Panc1 (cell line): ENCODE measurements around the gene PALD1. TPM values are rescaled to one million over a fixed set of nuclear protein-coding genes. Genes with fewer than 3 reads are reported as not detected.

Experiments
- ATAC-seq: fragments of 200-7000 bp; cut with Tn5 transposase; 2 replicates; pipeline ENCODE4 v1.9.1; 2020; ENCODE audit warnings: mild to moderate bottlenecking, moderate library complexity
- BruUV-seq: library from RNA; stranded (reverse); fragments of 400-500 nt; replicated peaks from 2 replicates; lab custom pipeline; 2021; lab: Mats Ljungman, UMichigan
- CTCF ChIA-PET: fragments of 300-600 bp; sonication (Branson Sonifier 250); formaldehyde crosslinking; loops from one replicate; lab custom pipeline; 2022; ENCODE audit warnings: antibody characterized with exemption; lab: Charles Lee
- POLR2A ChIA-PET: fragments of 300-600 bp; sonication (Branson Sonifier 250); formaldehyde crosslinking; loops from one replicate; lab custom pipeline; 2022; ENCODE audit warnings: antibody characterized with exemption; lab: Charles Lee
- DNase-seq: peaks from one replicate; pipeline ENCODE4 v3.0.0-alpha.2; 2010; ENCODE audit warnings: low read depth, low spot score
- H3K27ac ChIP-seq: 2 replicates; pipeline ENCODE4 v1.5.1; 2011; ENCODE audit warnings: mild to moderate bottlenecking, low read length, inconsistent platforms
- H3K27me3 ChIP-seq: fragments of 200-500 bp; sonication (Bioruptor generic); 2 replicates; pipeline ENCODE4 v1.6.0; 2014; ENCODE audit warnings: low read length, inconsistent platforms; ENCODE audit not compliant: control insufficient read depth, insufficient read depth
- H3K36me3 ChIP-seq: fragments of 200-500 bp; sonication (Bioruptor generic); 2 replicates; pipeline ENCODE4 v1.5.1; 2014; ENCODE audit warnings: inconsistent platforms, mild to moderate bottlenecking, low read length, moderate library complexity; ENCODE audit not compliant: control insufficient read depth, insufficient read depth
- H3K4me1 ChIP-seq: 2 replicates; pipeline ENCODE4 v1.5.1; 2011; ENCODE audit warnings: inconsistent platforms, mild to moderate bottlenecking, low read length, moderate library complexity; ENCODE audit not compliant: control insufficient read depth, insufficient read depth
- H3K4me3 ChIP-seq, 2 experiments: 2 replicates each; pipeline ENCODE4 v1.5.1; 2011 to 2012; ENCODE audit warnings: low read depth in 2 of 2, low read length in 2 of 2, mild to moderate bottlenecking in 2 of 2, inconsistent platforms in 1 of 2, moderate library complexity in 1 of 2
- H3K9me3 ChIP-seq: fragments of 200-500 bp; sonication (Bioruptor generic); 2 replicates; pipeline ENCODE4 v1.5.1; 2014; ENCODE audit warnings: low read depth, mild to moderate bottlenecking, inconsistent platforms, low read length, moderate library complexity; ENCODE audit not compliant: control insufficient read depth, insufficient read depth
- CTCF ChIP-seq: fragments of 450-650 bp; IDR thresholded peaks from 2 replicates; pipeline ENCODE4 v1.5.1; 2017; ENCODE audit warnings: mild to moderate bottlenecking
- POLR2AphosphoS5 ChIP-seq: IDR thresholded peaks from 2 replicates; pipeline ENCODE4 v1.6.1; 2012; ENCODE audit warnings: mild to moderate bottlenecking, low read depth, low read length, moderate library complexity
- REST ChIP-seq, 2 experiments: IDR thresholded peaks; 2 replicates each; pipeline ENCODE4 v1.6.1; 2011 to 2012; ENCODE audit warnings: low read depth in 2 of 2, control low read depth in 1 of 2, low read length in 1 of 2, mild to moderate bottlenecking in 1 of 2, moderate library complexity in 1 of 2; ENCODE audit not compliant: insufficient read depth in 1 of 2
- SIN3A ChIP-seq: IDR thresholded peaks from 2 replicates; pipeline ENCODE4 v1.6.1; 2012; ENCODE audit warnings: low read depth, mild to moderate bottlenecking, low read length, moderate library complexity, borderline replicate concordance; ENCODE audit not compliant: insufficient read depth
- TCF7L2 ChIP-seq: IDR thresholded peaks from 2 replicates; pipeline ENCODE4 v1.6.1; 2011; ENCODE audit warnings: mild to moderate bottlenecking, low read depth, low read length, inconsistent platforms
- in situ Hi-C: cut with HindIII; loops from 2 replicates; pipeline ENCODE4 v1.10.0; 2016; ENCODE audit warnings: low sequenced_read_pairs, low pct_unique_long_range_greater_than_20kb
- intact Hi-C: fragments of 100-400 bp; cut with micrococcal nuclease; formaldehyde crosslinking; loops from one replicate; pipeline ENCODE4 v1.10.0; 2022; ENCODE audit not compliant: unreplicated experiment
- total RNA-seq: library from RNA; stranded (reverse); gene quantifications from one replicate; pipeline ENCODE4 v1.2.1, GENCODE V29; 2021; ENCODE audit not compliant: unreplicated experiment

PALD1 gene
- total RNA-seq, 1 experiment from 2014 or later: 3.0 TPM

- in situ Hi-C loops (no loop called here), intact Hi-C loops (no loop called here)
- Histone ChIP-seq H3K9me3 (no peaks in the 10 kb centered on the region), H3K4me3 (no peak overlapping the region), H3K36me3 (no peaks in the 10 kb centered on the region), H3K27ac (no peak overlapping the region), H3K27me3 (no peaks in the 10 kb centered on the region), H3K4me1 (no peaks in the 10 kb centered on the region)
- DNase-seq: no peak
- ChIA-PET POLR2A (interaction anchor here (0.6 kb wide), 1 partner anchor 22 kb away, joined by 3 read pairs; no protein-coding TSS in a partner anchor), CTCF (no interaction called here)
- BruUV-seq: no TSS peak
- no peak for TF ChIP-seq SIN3A
- no peak for TF ChIP-seq TCF7L2
- no peak for TF ChIP-seq REST (IDR thresholded peaks at IDR 0.05; ENCODE audit: insufficient read depth in 1 of 2, low read depth in 2 of 2, low read length in 1 of 2)
- no peak for TF ChIP-seq CTCF
- no peak for ATAC-seq
Observed at GRCh38 chr10:70573599-70574506, 95.3 kb downstream of the PALD1 start.

GRCh38 chr10:70575486-70575873 is 96.9 kb downstream of the PALD1 start:
- Histone ChIP-seq H3K27ac (no peak overlapping the region), H3K4me1 (no peaks in the 10 kb centered on the region), H3K36me3 (no peaks in the 10 kb centered on the region), H3K9me3 (no peaks in the 10 kb centered on the region), H3K4me3 (no peak overlapping the region), H3K27me3 (no peaks in the 10 kb centered on the region)
- ChIA-PET POLR2A (no interaction called here), CTCF (interaction anchor here (0.6 kb wide), 1 partner anchor 64 kb away, joined by 5 read pairs; no protein-coding TSS in a partner anchor)
- ATAC-seq: peak; percentile 67
- intact Hi-C loops: no loop called here
- in situ Hi-C loops: no loop called here
- TF ChIP-seq POLR2AphosphoS5 (no peak), REST (IDR thresholded peaks at IDR 0.05; ENCODE audit: insufficient read depth in 1 of 2, low read depth in 2 of 2, low read length in 1 of 2) (no peak), TCF7L2 (no peak), SIN3A (no peak), CTCF (no peak)
- no TSS peak for BruUV-seq
- DNase-seq: no peak
